Aorta (tissue), 5 donors: ENCODE measurements around the gene POU3F1. TPM values are rescaled to one million over a fixed set of nuclear protein-coding genes. Genes with fewer than 3 reads are reported as not detected.

Experiments used
- ATAC-seq: fragments of 200-7000 bp; cut with Tn5 transposase; one replicate; pipeline ENCODE4 v1.9.1; 2022; ENCODE audit warnings: moderate library complexity; ENCODE audit not compliant: low FRiP score
- DNase-seq, 2 donors: peaks; one replicate each; pipeline ENCODE4 v3.0.0-alpha.2; 2020
- H3K27ac ChIP-seq, 2 donors: one replicate each; pipeline ENCODE4 v1.5.1; 2013; ENCODE audit warnings: low read length in 2 of 2, mild to moderate bottlenecking in 2 of 2, moderate library complexity in 2 of 2, control low read depth in 1 of 2, inconsistent platforms in 1 of 2, low read depth in 1 of 2
- H3K27me3 ChIP-seq, 2 donors: one replicate each; pipeline ENCODE4 v1.6.1; 2013; ENCODE audit warnings: control low read depth in 1 of 2, low read length in 1 of 2, mild to moderate bottlenecking in 1 of 2, moderate library complexity in 1 of 2; ENCODE audit not compliant: insufficient read depth in 2 of 2, control insufficient read depth in 1 of 2
- H3K36me3 ChIP-seq, 2 donors: one replicate each; pipeline ENCODE4 v1.6.1; 2013; ENCODE audit warnings: control low read depth in 1 of 2, low read length in 1 of 2, mild to moderate bottlenecking in 1 of 2; ENCODE audit not compliant: insufficient read depth in 2 of 2, control insufficient read depth in 1 of 2
- H3K4me1 ChIP-seq, 2 donors: one replicate each; pipeline ENCODE4 v1.6.1; 2013; ENCODE audit warnings: low read length in 2 of 2, control low read depth in 1 of 2, mild to moderate bottlenecking in 1 of 2, moderate library complexity in 1 of 2; ENCODE audit not compliant: insufficient read depth in 2 of 2, control insufficient read depth in 1 of 2
- H3K4me3 ChIP-seq, 2 donors: one replicate each; pipeline ENCODE4 v1.5.1; 2013; ENCODE audit warnings: low read length in 2 of 2, control low read depth in 1 of 2, mild to moderate bottlenecking in 1 of 2
- H3K9me3 ChIP-seq: one replicate; pipeline ENCODE4 v1.6.1; 2013; ENCODE audit warnings: mild to moderate bottlenecking, low read length; ENCODE audit not compliant: control insufficient read depth
- WGBS, 2 donors: extraction: QIAGEN DNeasy Blood & Tissue Kit; methylation state at CpG; one replicate each; pipeline ENCODE4 v1.1.7; 2013; 5-methylcytosine and 5-hydroxymethylcytosine counted together
- intact Hi-C, 2 donors: fragments of 100-400 bp; cut with DNase I; formaldehyde crosslinking; loops; one replicate each; pipeline versions ENCODE4 v1.14.2 to v1.15.0; 2022
- polyA plus RNA-seq, 2 donors: library from polyadenylated mRNA; stranded (reverse); fragments of 200-250 nt; gene quantifications; one replicate each; pipeline ENCODE4 v1.2.3, GENCODE V29; 2013
- total RNA-seq, 2 donors: library from RNA; stranded (reverse); fragmentation: NEBNext Ultra II Directional; extraction: Animal tissue kit (Norgen Biotek cat#: 25700); gene quantifications; one replicate each; pipeline ENCODE4 v1.2.1, GENCODE V29; 2021
- donor health status: healthy with polysubstance abuse.
- donor health status: Bipolar disorder and iron deficiency.
- donor health status: DM: no; HTN: no; CAD: no.
- donor health status: DM: no; HTN: no; CAD: no.
- donor health status: DM: yes; HTN: yes; CAD: no.

Gene POU3F1
- total and polyA plus RNA-seq, 4 donors = 0.21 to 0.55 TPM; not detected in 2

DNA sequence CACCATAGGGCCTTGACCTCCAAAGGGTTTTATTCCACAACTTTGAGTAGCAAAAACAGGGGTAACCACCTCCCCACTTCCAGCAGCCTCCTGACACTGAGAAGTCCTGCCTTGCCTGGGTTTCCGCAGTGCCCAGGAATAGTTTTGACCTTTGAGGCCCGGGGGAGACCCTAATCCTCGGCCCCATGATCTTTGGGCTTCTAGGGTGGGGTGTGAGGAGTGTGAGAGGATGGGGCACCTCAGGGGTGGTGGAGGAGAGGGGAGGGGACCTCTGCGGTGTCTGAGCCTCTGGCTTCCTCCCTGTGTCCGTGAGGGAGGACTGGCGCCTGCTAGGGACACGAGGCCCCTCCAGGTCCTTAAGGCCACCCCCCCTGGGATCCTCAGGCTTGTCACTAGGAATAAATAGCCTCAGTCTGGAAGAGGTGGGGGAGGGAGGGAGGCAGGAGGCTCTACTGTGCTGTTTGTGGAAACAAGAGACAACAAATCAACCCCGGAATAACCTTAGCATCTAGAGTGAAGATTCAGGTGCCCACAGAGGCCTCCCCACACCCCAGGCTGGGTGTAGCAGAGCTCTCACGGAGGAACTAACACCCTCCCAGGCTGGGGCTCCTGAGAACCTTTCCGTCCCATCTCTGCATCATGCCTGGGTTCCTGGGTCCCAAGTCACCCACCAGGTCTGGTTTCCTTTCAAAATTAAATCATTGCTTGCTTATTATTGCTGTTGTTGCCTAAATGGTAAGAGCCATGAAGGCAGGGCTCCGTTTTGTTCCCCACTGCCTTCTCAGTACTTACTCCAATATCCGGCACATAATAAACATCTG is 40.4 kb downstream of the POU3F1 start:
- peak; percentile 53 to 56 for DNase-seq
- Histone ChIP-seq H3K4me1 (peaks cover 0 to 2% of the 10 kb centered on the region in 2 donors), H3K36me3 (no peaks in the 10 kb centered on the region), H3K9me3 (no peaks in the 10 kb centered on the region), H3K4me3 (no peak overlapping the region), H3K27ac (peak overlapping the region; percentile 1 to 15), H3K27me3 (no peaks in the 10 kb centered on the region)
- peak; percentile 11 for ATAC-seq
- WGBS, 2 donors = 73 to 74% methylated on average over 12 of the region's 12 CpGs
- intact Hi-C loops = no loop called here

DNA sequence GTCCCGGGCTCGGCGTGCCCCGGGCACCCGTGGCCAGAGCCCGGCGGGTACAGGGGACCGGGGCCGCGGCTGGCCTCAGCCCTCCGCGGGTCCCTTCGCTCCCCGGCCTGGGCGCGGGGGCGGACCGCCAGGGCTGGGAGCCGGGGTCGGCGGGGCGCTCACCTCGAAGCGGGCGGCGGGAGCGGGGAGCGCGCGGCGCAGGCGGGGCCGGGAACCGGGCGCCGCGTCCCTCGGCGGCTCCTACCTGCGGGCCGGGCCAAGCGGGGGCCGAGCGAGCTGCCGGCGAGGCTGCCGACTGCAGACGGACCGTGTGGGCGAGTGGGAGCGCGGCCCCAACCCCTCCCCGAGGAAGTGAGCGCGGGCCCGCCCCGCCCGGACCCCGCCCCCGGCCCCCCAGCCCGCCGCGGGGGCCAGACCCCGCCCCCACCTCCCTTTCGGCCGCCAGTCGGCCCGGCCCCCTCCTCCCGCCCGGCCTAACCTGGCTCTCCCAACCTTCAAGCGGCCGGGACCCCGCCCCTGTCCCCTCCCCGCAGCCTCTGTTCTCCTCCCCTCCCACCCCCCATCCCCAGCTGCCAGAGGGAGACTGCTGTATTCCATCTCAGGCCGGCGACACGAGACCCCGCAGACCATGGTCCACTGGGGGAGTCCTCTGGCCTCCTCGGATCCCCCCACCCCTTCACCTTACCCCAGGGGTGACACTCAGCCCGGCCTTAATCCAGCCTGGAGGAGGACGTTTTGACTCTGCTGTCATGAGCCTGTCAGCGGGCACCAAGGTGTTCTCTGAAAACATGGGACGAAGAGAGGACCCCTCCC is 41.2 kb downstream of the POU3F1 start, which contains the start of gene FHL3:
Gene FHL3 (minus strand): TSS at position 320 of the 813 bp plus-strand sequence. CDS start 6,102 bp downstream, outside the sequence.
- Histone ChIP-seq H3K36me3 (no peaks in the 10 kb centered on the region), H3K4me1 (peaks cover 2% of the 10 kb centered on the region in 2 donors), H3K27ac (peak within 1 kb of the TSS; percentile 46 to 58), H3K27me3 (no peaks in the 10 kb centered on the region), H3K4me3 (peak within 1 kb of the TSS; percentile 91 to 98), H3K9me3 (no peaks in the 10 kb centered on the region)
- intact Hi-C loops = no loop called here
- DNase-seq (peak; percentile 74 to 89), ATAC-seq (peak; percentile 50)
- WGBS, 2 donors = 3 to 10% methylated on average over 17 to 83 of the region's 83 CpGs

DNA sequence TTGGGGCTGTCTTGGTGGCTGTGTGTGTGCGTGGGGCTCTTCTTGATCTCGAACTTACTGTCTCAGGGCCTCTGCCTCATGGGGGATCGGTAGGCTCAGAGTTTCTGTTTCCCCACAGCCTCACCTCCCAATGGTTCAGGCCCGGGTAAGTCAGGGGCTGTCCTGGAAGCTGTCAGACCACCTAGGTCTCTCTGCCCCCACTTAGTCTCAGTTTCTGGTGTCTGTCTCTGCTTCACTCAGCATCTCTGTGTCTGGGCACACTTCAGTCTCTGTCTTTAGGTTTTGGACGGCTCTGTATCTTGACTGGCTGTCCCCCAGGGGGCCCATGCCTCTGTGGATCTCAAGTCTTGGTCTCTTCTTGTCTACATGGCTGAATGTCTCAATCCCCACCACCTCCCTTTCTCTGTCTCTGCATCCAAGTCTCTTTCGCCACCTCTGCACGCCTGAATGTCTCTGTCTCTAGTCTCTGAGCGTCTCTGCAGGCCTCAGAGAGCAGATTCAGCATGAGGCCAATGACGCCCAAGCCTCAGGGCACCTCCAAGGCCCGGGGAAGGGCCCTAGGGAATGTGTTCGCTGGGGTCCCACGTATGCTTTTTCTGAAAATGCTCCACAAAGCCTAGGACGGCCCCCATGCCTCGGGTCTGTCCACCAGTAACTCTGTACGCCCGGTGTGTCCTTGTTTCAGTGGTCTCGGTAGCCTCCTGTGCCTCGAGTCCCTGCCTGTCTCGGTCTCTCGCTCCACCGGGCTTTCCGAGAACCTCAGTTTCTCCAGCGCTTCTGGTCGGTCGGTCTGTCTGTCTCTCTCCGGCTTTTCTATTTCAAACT is 42.1 kb downstream of the POU3F1 start:
- Histone ChIP-seq H3K27ac (peak overlapping the region; percentile 46 to 58), H3K4me1 (peaks cover 2 to 6% of the 10 kb centered on the region in 2 donors), H3K27me3 (no peaks in the 10 kb centered on the region), H3K36me3 (no peaks in the 10 kb centered on the region), H3K4me3 (peak overlapping the region; percentile 91 to 98), H3K9me3 (no peaks in the 10 kb centered on the region)
- ATAC-seq (no peak), DNase-seq (peak; percentile 46 to 74)
- WGBS, 2 donors = 1 to 2% methylated on average over 26 of the region's 26 CpGs
- intact Hi-C loops = no loop called here

DNA sequence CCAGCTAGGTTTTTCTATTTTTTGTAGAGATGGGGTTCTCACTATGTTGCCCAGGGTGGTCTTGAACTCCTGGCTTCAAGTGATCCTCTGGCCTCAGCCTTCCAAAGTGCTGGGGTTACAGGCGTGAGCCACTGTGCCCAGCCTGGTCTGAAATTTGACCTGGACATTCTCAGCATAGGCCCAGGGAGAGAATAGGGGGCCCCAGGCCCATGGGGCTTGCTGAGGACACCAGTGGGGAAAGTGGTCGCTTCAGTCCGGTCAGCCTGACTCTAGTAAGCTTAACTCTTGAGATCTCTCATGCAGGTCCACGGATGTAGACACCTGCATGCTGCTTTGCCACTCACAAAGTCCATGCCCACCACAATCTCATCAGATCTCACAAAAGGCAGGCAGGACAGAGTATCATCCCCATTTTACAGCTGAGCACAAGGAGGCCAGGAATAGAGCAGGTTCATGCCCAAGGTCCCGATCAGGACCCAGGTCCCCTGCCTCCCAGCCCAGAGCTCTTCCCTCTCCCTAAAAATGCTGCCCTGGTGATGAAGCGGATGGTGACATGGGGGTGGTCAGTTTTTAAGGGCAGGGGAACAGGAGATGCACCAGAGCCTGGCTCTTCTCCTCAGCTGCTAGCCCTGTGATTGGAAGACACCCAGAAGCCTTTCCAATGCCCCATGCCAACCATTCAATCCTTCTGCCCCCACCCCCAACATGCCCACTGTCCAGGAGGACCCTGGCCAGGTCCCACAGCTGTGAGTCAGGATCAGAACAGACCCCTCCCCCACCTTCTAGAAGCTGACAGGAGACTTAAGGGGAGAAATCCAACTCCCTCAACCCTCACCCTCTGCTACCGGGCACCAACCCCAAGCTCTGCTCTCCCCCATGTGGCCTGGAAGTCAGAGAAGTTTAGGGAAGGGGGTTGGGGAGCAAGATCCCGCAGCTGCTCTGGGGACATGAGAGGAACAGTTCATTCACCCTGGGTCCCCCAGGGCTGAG is 43.0 kb downstream of the POU3F1 start:
- H3K27me3 ChIP-seq = no peaks in the 10 kb centered on the region
- WGBS, 2 donors = 48 to 54% methylated on average over 8 of the region's 8 CpGs
- H3K36me3 ChIP-seq = no peaks in the 10 kb centered on the region
- H3K27ac ChIP-seq = peak overlapping the region; percentile 38 to 58
- no peaks in the 10 kb centered on the region for H3K9me3 ChIP-seq
- peaks cover 2 to 6% of the 10 kb centered on the region in 2 donors for H3K4me1 ChIP-seq
- intact Hi-C loops = no loop called here
- peak overlapping the region; percentile 91 to 98 for H3K4me3 ChIP-seq
- ATAC-seq (no peak), DNase-seq (peak; percentile 49 to 68)

DNA sequence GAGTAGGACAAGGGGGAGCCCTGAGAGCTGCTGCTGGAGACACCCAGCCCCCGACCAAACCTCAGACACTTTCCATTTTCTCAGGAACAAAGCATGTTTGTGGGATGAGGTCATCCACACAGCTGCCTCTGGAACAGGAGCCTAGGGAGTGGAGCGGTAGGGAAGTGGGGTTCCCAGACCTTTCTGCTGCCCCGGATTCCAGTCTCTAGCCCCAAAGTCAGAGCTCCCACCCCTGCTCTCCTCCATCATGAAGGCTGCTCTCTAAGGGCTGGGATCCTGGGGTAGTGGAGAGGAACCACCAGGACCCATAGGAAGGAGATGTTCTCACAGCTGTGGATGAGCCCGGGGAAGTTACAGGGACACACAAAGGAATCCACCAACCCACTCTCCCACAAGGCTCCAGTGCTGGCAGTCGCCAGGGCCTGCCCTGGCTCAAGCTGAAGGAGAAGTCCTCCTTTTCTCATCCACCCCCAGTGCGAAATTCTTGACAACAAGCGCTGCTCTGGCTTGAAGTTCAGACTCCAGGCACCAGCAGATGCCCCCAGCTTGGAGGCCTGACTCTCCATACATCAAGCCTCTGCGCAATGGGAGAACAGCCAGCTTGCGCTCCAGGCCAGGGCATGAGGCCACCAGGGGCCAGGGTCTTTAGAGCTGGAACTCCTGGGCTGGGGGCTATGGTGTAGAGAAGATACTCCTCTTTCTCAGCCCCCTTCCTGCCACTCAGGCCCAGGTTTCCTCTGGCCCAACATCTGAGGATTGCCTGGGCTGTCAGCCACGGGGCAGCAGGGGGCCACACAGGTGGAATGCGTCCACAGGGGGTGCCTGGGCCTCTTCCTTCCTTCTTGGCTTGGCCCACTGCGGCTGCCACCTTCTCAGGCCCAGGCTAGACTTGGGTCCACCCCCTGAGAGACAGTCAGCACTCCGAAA is 45.8 kb downstream of the POU3F1 start:
- peak; percentile 68 to 74 for DNase-seq
- Histone ChIP-seq H3K27ac (peak overlapping the region; percentile 90 to 94), H3K27me3 (no peaks in the 10 kb centered on the region), H3K36me3 (no peaks in the 10 kb centered on the region), H3K4me1 (peaks cover 2 to 6% of the 10 kb centered on the region in 2 donors), H3K4me3 (no peak overlapping the region), H3K9me3 (no peaks in the 10 kb centered on the region)
- WGBS, 2 donors = 16 to 24% methylated on average over 13 of the region's 13 CpGs
- peak; percentile 0 for ATAC-seq
- intact Hi-C loops = no loop called here

DNA sequence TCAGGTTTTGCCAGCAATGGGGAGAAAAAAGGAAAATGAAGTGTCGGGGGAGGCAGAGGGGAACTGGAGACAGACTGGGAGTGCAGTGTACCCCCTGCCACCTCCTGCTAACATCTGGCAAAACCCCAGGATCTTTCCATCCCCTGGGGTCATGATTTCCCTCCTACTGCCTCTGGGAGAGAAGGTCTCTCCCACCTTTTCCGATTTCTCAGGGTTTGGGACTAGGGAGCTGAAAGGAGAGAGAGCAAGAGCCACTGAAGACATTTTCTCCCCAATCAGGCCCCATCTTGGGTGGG is 46.4 kb downstream of the POU3F1 start:
- ATAC-seq (no peak), DNase-seq (no peak)
- peaks cover 2 to 6% of the 10 kb centered on the region in 2 donors for H3K4me1 ChIP-seq
- H3K36me3 ChIP-seq = no peaks in the 10 kb centered on the region
- no peak overlapping the region for H3K4me3 ChIP-seq
- peak overlapping the region; percentile 90 to 94 for H3K27ac ChIP-seq
- no peaks in the 10 kb centered on the region for H3K9me3 ChIP-seq
- no peaks in the 10 kb centered on the region for H3K27me3 ChIP-seq
- intact Hi-C loops = no loop called here
- 25 to 33% methylated on average over 2 of the region's 2 CpGs for whole genome bisulfite sequencing, 2 donors
